Stimulated activated memory B cell treated with anti-CD40 and anti-IgM and Interleukin-4, amounts not matched to agents 10 μg/mL and 1 μg/mL and 100 μg/mL, for 72 hours (primary cell): ENCODE data around the gene SRRT.
A peak's percentile ranks its signal among the peaks of the same experiment; 100 is the strongest.

Experiments
- ATAC-seq: fragments of 150-1000 bp; cut with Tn5 transposase; 2 replicates; pipeline ENCODE4 v1.10.0; 2021
- H3K27ac Mint-ChIP-seq: one replicate; pipeline ENCODE4 v1.8.0; 2022; ENCODE audit warnings: mild to moderate bottlenecking, mixed read lengths
- H3K27me3 Mint-ChIP-seq: one replicate; pipeline ENCODE4 v1.8.0; 2022; ENCODE audit warnings: mixed read lengths
- H3K36me3 Mint-ChIP-seq: one replicate; pipeline ENCODE4 v1.8.0; 2022; ENCODE audit warnings: mixed read lengths
- H3K4me1 Mint-ChIP-seq: one replicate; pipeline ENCODE4 v1.8.0; 2022; ENCODE audit warnings: mixed read lengths
- H3K4me3 Mint-ChIP-seq: one replicate; pipeline ENCODE4 v1.8.0; 2022; ENCODE audit warnings: mild to moderate bottlenecking, moderate library complexity, mixed read lengths
- H3K9me3 Mint-ChIP-seq: one replicate; pipeline ENCODE4 v1.8.0; 2022; ENCODE audit warnings: mixed read lengths

SRRT gene

DNA sequence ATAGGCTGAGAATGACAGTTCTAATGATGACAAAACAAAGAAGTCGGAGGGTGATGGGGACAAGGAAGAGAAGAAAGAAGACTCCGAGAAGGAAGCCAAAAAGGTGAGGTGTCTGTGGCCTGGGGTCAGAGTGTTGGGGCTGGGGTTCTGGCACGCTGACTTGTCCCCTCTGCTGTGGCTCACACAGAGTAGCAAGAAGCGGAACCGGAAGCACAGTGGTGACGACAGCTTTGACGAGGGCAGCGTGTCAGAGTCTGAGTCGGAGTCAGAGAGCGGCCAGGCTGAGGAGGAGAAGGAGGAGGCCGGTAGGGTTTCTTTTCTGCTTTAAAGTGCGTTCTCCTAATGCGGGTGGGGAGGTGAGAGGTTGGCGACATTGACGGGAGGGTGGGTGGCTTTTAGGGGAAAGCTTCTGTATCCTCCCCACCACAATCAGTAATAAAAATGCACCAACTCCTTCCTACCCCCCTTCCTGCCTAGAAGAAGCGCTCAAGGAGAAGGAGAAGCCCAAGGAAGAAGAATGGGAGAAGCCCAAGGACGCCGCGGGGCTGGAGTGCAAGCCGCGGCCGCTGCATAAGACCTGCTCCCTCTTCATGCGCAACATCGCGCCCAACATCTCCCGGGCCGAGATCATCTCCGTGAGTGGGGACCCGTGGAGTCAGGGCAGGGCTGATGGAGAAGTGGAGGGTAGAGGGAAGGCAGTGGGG, 10.0 kb downstream of the SRRT start:
- no peaks in the 10 kb centered on the region for H3K9me3 Mint-ChIP-seq
- H3K36me3 Mint-ChIP-seq = peaks cover 85% of the 10 kb centered on the region
- H3K27me3 Mint-ChIP-seq = peaks cover 2% of the 10 kb centered on the region
- no peak overlapping the region for H3K27ac Mint-ChIP-seq
- no peak overlapping the region for H3K4me3 Mint-ChIP-seq
- ATAC-seq = no peak
- H3K4me1 Mint-ChIP-seq = peaks cover 68% of the 10 kb centered on the region

DNA sequence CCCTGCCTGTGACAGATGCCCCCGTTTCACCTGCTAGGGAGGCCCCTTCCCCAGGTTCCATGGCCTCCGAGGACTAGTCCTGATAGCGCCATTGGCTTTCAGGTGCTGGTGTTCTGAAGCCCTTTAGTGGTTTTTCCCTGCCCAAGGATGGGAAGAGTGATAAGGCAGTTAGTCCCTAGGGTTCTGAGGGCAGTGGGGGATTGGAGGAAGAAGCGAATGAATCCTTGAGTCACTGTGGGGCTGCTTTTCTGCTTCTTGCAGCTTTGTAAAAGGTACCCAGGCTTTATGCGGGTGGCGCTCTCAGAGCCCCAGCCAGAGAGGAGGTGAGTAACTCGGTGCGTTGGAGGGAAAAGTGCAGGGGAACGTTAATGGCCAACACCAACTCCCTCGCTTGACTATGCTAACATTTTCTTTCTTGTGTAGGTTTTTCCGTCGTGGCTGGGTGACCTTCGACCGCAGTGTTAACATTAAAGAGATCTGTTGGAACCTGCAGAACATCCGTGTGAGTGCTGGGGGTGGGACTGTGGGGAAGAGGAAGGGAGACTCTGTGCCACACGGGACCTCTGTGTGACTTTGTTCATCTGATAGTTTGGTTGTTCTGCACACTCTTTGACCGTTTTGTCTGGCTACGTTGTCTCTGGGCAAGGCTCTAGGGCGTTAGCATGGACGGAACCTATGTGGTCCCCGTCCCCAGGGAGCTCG, 10.7 kb downstream of the SRRT start:
- ATAC-seq = no peak
- Mint-ChIP-seq H3K4me3 (no peak overlapping the region), H3K9me3 (no peaks in the 10 kb centered on the region), H3K27ac (no peak overlapping the region), H3K4me1 (peaks cover 71% of the 10 kb centered on the region), H3K36me3 (peaks cover 78% of the 10 kb centered on the region), H3K27me3 (peaks cover 9% of the 10 kb centered on the region)

DNA sequence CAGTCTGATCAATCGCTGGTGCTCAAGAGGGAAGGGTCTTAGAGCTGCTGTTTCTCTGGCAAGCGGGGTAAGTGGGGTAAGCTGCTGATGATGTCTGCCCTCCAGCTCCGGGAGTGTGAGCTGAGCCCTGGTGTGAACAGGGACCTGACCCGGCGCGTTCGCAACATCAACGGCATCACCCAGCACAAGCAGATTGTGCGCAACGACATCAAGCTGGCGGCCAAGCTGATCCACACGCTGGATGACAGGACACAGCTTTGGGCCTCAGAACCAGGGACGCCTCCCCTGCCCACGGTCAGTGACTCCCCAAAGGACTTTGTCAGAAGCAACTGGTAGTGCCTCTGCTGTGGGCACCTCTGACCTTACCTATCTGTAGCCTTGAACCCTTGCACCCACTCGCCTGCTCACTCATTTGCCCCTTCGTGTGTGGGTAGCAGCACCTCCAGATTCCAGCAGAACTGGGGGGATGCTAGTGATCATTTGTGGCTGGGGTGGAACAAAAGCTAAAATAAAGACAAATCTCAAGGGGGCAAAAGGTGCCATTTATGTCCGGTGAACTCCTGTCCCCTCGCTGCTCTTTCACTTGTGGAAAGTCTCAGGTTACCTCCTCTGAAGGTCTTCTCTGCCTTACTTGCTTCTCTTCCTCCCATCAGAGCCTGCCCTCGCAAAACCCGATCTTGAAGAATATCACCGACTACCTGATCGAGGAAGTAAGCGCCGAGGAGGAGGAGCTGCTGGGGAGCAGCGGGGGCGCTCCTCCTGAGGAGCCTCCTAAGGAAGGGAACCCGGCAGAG, 11.4 kb downstream of the SRRT start:
- ATAC-seq = no peak
- H3K4me1 Mint-ChIP-seq = peaks cover 76% of the 10 kb centered on the region
- H3K4me3 Mint-ChIP-seq = no peak overlapping the region
- peaks cover 17% of the 10 kb centered on the region for H3K27me3 Mint-ChIP-seq
- H3K27ac Mint-ChIP-seq = peak overlapping the region; percentile 88
- no peaks in the 10 kb centered on the region for H3K9me3 Mint-ChIP-seq
- H3K36me3 Mint-ChIP-seq = peaks cover 70% of the 10 kb centered on the region

DNA sequence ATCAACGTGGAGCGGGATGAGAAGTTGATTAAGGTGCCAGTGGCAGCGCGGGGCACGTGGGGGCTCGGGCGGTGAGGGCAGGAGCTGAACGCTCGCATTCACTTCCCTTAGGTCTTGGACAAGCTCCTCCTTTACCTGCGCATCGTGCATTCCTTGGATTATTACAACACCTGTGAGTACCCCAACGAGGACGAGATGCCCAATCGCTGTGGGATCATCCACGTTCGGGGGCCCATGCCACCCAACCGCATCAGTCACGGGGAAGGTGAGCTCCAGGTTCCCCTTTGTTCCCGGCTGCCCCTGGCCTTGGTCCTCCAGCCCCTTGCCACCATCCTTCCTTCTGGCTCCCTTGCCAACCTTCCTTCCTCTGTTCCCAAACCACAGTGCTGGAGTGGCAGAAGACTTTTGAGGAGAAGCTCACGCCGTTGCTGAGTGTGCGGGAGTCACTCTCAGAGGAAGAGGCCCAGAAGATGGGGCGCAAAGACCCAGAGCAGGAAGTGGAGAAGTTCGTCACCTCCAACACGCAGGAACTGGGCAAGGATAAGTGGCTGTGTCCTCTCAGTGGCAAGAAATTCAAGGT, 12.1 kb downstream of the SRRT start:
- ATAC-seq = no peak
- Mint-ChIP-seq H3K36me3 (peaks cover 63% of the 10 kb centered on the region), H3K9me3 (no peaks in the 10 kb centered on the region)

DNA sequence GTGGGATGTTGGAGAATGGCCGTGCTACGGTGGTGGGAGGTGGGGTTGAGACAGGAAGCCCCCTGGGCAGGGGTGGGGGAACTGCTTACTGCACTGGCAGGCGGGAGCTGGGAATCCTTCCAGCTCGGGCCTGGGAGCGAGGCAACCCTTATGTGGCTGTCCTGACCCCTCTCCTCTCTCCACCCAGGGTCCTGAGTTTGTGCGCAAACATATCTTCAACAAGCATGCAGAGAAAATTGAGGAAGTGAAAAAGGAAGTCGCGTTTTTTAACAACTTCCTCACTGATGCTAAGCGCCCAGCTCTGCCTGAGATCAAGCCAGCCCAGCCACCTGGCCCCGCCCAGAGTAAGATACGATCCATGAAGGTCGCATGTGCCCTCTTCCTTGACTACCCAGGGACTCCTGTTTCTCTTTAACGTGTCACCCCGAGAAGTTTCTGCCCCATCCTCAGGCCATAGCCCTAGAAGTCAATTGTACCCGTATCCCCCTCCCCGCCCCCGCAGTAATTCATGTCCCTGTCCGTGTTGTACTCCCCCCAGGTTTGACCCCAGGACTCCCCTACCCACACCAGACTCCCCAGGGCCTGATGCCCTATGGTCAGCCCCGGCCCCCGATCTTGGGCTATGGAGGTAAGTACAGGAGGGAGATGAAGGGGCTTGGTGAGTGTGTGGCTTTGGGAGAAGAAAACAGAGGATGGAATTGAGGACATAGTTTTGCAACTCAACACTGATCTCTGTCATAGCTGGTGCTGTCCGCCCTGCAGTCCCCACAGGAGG, 12.8 kb downstream of the SRRT start:
- H3K4me3 Mint-ChIP-seq = peak overlapping the region; percentile 81
- H3K27ac Mint-ChIP-seq = peak overlapping the region; percentile 88
- peaks cover 76% of the 10 kb centered on the region for H3K4me1 Mint-ChIP-seq
- no peaks in the 10 kb centered on the region for H3K9me3 Mint-ChIP-seq
- H3K36me3 Mint-ChIP-seq = peaks cover 59% of the 10 kb centered on the region
- peak; percentile 76 for ATAC-seq
- peaks cover 30% of the 10 kb centered on the region for H3K27me3 Mint-ChIP-seq

More for the DNA sequence above, 12.1 kb downstream of the SRRT start:
- Mint-ChIP-seq H3K4me1 (peaks cover 76% of the 10 kb centered on the region), H3K4me3 (peak overlapping the region; percentile 81), H3K27ac (peak overlapping the region; percentile 88), H3K27me3 (peaks cover 24% of the 10 kb centered on the region)

DNA sequence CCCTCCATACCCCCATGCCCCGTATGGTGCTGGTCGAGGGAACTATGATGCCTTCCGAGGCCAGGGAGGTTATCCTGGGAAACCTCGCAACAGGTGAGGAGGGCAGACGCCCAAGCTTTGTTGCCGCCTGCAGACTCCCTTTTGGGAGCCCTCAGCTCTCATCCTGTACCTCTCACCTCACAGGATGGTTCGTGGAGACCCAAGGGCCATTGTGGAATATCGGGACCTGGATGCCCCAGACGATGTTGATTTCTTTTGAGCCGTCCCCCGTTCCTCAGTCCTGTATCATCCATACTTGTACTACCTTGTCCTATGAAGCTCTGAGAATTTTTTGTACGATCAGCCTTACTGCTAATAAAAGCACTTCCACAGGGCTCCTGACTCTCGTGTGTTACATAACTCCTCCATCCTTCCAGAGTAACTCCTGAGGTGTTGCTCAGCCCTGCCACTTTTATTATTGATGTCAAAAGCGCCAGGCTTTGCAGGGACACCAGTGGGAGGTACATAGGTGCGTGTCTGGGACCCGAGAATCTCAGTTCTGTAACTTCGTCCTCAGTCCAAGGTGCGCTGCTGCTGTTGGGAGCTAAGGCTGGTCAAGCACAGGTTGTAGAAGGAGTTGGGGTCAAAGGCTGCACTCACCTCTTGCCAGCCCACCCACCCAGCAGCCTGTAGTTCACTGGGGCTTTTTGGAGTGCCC, 13.5 kb downstream of the SRRT start:
- ATAC-seq = no peak
- Mint-ChIP-seq H3K4me3 (peak overlapping the region; percentile 81), H3K27ac (peak overlapping the region; percentile 88), H3K36me3 (peaks cover 52% of the 10 kb centered on the region), H3K4me1 (peaks cover 69% of the 10 kb centered on the region), H3K27me3 (peaks cover 38% of the 10 kb centered on the region), H3K9me3 (no peaks in the 10 kb centered on the region)

DNA sequence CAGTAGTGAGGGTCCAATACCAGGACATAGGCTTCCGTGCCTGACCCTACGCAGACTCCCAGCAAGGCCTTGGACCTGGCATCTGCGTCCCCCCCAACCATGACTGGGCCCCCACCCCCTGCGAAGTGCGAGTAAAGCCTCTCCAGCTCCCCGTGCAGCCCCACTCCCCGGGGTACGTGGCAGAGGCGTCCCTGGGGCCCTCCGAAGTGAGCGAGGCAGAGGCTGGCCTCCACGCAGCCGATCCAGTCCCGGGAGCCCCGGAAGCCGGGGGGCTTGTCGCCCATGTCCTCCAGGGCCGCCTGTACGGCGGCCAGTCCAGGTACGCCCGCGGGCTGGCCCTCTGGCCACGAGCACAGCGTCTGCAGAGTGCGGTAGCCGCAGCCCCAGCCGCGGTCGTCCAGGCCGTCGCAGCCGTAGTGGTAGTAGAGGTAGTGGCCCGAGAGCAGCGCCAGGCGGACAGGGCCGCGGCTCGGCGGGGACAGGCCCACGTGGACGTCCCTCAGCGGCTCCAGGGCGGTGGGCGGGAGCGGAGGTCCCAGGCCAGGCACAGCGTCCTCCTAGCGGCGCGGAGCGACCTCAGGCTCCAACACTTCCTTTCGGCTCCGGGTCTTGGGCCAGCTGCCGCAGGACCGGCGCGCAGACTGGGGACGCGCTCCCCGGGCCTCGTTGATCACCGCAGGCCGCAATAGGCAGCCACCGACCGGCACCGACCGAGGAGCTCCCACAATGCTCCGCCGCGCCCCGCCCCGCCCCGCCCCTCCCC, 14.3 kb downstream of the SRRT start, which contains the start of gene UFSP1:
Gene UFSP1, minus strand, starts transcription at position 728 of the 763 bp plus-strand sequence. Its CDS starts 444 bp downstream, at position 284.
- ATAC-seq = peak; percentile 51
- Mint-ChIP-seq H3K4me1 (peaks cover 69% of the 10 kb centered on the region), H3K36me3 (peaks cover 44% of the 10 kb centered on the region), H3K4me3 (peak within 1 kb of the TSS; percentile 81), H3K9me3 (no peaks in the 10 kb centered on the region), H3K27me3 (peaks cover 45% of the 10 kb centered on the region), H3K27ac (peak within 1 kb of the TSS; percentile 88)

DNA sequence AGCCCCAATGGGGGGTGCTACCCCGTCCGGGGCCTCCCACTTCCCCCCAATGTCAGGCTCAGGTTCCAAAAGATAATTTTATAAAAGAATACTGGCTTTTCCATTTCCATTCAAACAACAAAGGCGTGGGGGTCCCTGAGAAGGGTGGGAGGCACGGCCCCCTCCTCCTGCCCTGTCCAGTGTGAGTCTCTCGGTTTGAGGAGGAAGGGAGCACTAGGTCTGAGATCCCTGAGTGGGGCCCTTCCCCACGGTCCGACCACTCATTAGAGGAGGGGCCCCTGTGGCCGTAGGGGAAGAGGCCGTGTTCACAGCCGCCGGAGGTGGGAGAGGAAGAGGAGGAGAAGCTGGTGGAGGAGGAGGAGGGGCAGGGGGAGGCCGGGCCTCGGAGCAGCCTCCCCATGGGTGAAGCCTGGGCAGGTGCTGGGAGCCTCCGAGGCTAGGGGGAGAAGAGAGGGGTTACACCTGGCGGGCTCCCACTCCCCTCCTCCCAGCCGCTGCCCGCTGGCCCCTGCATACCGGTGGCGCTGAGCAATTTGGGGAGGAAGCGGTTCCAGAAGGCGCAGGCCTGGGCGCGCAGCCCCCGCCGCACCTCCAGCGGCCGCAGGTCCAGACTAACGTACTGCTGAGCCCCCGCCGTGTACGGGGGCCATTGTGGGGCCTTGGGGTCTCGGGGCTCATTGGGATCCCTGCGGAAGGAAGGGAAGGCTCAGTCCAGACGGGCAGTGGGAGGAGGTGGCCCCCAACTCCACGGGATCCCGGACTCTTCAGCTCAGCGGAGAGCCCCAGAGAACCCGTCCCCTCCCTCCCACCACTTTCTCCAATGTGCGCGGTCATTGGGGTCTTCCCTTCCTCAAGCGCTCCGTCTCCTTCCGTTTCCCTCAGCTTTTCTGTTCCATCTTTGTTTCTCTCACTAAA, 16.0 kb downstream of the SRRT start:
- peak overlapping the region; percentile 81 for H3K4me3 Mint-ChIP-seq
- H3K4me1 Mint-ChIP-seq = peaks cover 64% of the 10 kb centered on the region
- H3K36me3 Mint-ChIP-seq = peaks cover 27% of the 10 kb centered on the region
- no peaks in the 10 kb centered on the region for H3K9me3 Mint-ChIP-seq
- ATAC-seq = no peak
- H3K27me3 Mint-ChIP-seq = peaks cover 58% of the 10 kb centered on the region
- peak overlapping the region; percentile 88 for H3K27ac Mint-ChIP-seq

DNA sequence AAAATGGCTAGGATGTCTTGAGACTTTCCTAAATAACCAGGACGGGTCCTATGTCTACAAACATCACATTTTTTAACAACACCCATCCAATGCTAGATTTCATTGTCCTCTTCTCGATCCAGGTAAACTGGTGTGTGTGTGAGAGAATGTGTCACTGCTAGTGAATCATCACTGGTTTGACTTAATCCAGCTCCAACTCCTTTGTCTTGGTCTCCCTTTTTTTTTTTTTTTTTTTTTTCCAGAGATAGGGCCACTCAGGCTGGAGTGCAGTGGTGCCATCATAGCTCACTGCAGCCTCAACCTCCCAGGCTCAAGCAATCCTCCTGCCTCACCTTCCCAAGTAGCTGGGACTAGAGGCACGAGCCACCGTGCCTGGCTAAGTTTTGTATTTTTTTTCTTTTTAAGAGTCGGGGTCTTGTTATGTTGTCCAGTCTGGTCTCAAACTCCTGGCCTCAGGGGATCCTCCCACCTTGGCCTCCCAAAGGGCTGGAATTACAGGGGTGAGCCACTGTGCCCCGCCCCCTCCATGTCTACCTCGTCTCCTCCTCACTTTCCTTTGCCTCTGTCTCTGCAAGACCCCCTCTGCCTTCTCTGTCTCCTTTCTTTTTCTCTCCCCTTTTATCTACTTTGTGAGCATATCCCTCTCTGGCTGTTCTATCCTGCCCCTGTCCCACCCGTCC, 16.8 kb downstream of the SRRT start:
- Mint-ChIP-seq H3K27ac (no peak overlapping the region), H3K4me1 (peaks cover 64% of the 10 kb centered on the region), H3K9me3 (no peaks in the 10 kb centered on the region), H3K27me3 (peaks cover 66% of the 10 kb centered on the region), H3K36me3 (peaks cover 19% of the 10 kb centered on the region), H3K4me3 (no peak overlapping the region)
- ATAC-seq = no peak

GRCh38 chr7:100892364-100893317, 17.7 kb downstream of the SRRT start:
- Mint-ChIP-seq H3K4me1 (peaks cover 55% of the 10 kb centered on the region), H3K9me3 (no peaks in the 10 kb centered on the region), H3K4me3 (no peak overlapping the region), H3K27me3 (peaks cover 72% of the 10 kb centered on the region), H3K36me3 (peaks cover 10% of the 10 kb centered on the region), H3K27ac (no peak overlapping the region)
- ATAC-seq = no peak

- no peak overlapping the region for H3K27ac Mint-ChIP-seq
- no peak for ATAC-seq
- H3K27me3 Mint-ChIP-seq = peaks cover 79% of the 10 kb centered on the region
- no peak overlapping the region for H3K4me3 Mint-ChIP-seq
- peaks cover 47% of the 10 kb centered on the region for H3K4me1 Mint-ChIP-seq
- no peaks in the 10 kb centered on the region for H3K9me3 Mint-ChIP-seq
- peaks cover 2% of the 10 kb centered on the region for H3K36me3 Mint-ChIP-seq
Observed at GRCh38 chr7:100893318-100893895, 18.5 kb downstream of the SRRT start.
